H1 (cell line): ENCODE measurements around the gene DYNC2H1. TPM values are rescaled to one million over a fixed set of nuclear protein-coding genes. Genes with fewer than 3 reads are reported as not detected.

ENCODE experiments used
- CTCF ChIA-PET: fragments of 300-600 bp; sonication (Branson Sonifier 250); formaldehyde crosslinking; loops from one replicate; lab custom pipeline; 2021; ENCODE audit not compliant: partially characterized antibody; lab: Charles Lee
- POLR2A ChIA-PET: fragments of 300-600 bp; sonication (Branson Sonifier 250); formaldehyde crosslinking; loops from one replicate; lab custom pipeline; 2021; ENCODE audit warnings: inconsistent platforms; ENCODE audit not compliant: partially characterized antibody; lab: Charles Lee
- DNase-seq, 2 experiments: peaks; one replicate each; pipeline versions ENCODE4 v3.0.0 to v3.0.0-alpha.2; 2010 to 2022; ENCODE audit warnings: low spot score in 2 of 2, low read depth in 1 of 2, mixed read lengths in 1 of 2
- FAIRE-seq: peaks from 2 replicates; lab custom pipeline; 2011; peaks lifted over from hg19 to GRCh38; lab: Jason Lieb, UNC
- H2AFZ ChIP-seq: 2 replicates; pipeline ENCODE4 v1.8.1; 2012; ENCODE audit warnings: low read length, inconsistent platforms
- H2AK5ac ChIP-seq: 2 replicates; pipeline ENCODE4 v1.6.1; 2013; ENCODE audit warnings: low read depth, low read length
- H2BK120ac ChIP-seq: replicated peaks from 2 replicates; pipeline ENCODE3; 2013; ENCODE audit warnings: low read depth, low read length, inconsistent platforms
- H2BK12ac ChIP-seq: 2 replicates; pipeline ENCODE4 v1.6.1; 2013; ENCODE audit warnings: low read depth, low read length
- H2BK15ac ChIP-seq: 2 replicates; pipeline ENCODE4 v1.6.1; 2013; ENCODE audit warnings: low read length
- H2BK20ac ChIP-seq: 2 replicates; pipeline ENCODE4 v1.6.1; 2013; ENCODE audit warnings: low read length
- H2BK5ac ChIP-seq: 2 replicates; pipeline ENCODE4 v1.6.1; 2013; ENCODE audit warnings: low read depth, low read length
- H3K14ac ChIP-seq: 2 replicates; pipeline ENCODE4 v1.6.1; 2013; ENCODE audit warnings: inconsistent platforms; ENCODE audit not compliant: insufficient read length
- H3K18ac ChIP-seq: 2 replicates; pipeline ENCODE4 v1.6.1; 2013; ENCODE audit warnings: low read length; ENCODE audit errors: extremely low read depth
- H3K23ac ChIP-seq: 2 replicates; pipeline ENCODE4 v1.6.1; 2013; ENCODE audit warnings: inconsistent platforms; ENCODE audit not compliant: insufficient read length
- H3K23me2 ChIP-seq: 2 replicates; pipeline ENCODE4 v1.6.1; 2013; ENCODE audit warnings: low read depth, low read length
- H3K27ac ChIP-seq: 2 replicates; pipeline ENCODE4 v1.6.1; 2011; ENCODE audit warnings: low read depth, low read length, inconsistent platforms
- H3K27me3 ChIP-seq, 4 experiments: replicated peaks in 1 of 4; 1 replicate in 1 of 4; 2 replicates in 3 of 4; pipeline versions ENCODE4 v1.6.1 to v1.8.1; 2011 to 2013; ENCODE audit warnings: low read length in 3 of 4, mild to moderate bottlenecking in 3 of 4, inconsistent platforms in 2 of 4, mixed read lengths in 2 of 4, moderate library complexity in 1 of 4; ENCODE audit not compliant: control insufficient read depth in 3 of 4, insufficient read depth in 3 of 4; ENCODE audit errors: extremely low read depth in 1 of 4
- H3K36me3 ChIP-seq, 4 experiments: 2 replicates each; pipeline versions ENCODE4 v1.6.1 to v1.8.1; 2011 to 2013; ENCODE audit warnings: mild to moderate bottlenecking in 4 of 4, low read length in 3 of 4, moderate library complexity in 2 of 4, control low read depth in 1 of 4, inconsistent platforms in 1 of 4; ENCODE audit not compliant: insufficient read depth in 4 of 4, control insufficient read depth in 2 of 4
- H3K4ac ChIP-seq: replicated peaks from 2 replicates; pipeline ENCODE3; 2013; ENCODE audit warnings: low read length, low read depth, mixed read lengths, inconsistent platforms; ENCODE audit not compliant: insufficient read length
- H3K4me1 ChIP-seq, 4 experiments: replicated peaks in 1 of 4; 1 replicate in 1 of 4; 2 replicates in 3 of 4; pipeline versions ENCODE4 v1.6.1 to v1.8.1; 2011 to 2013; ENCODE audit warnings: low read length in 3 of 4, inconsistent platforms in 2 of 4, mixed read lengths in 1 of 4; ENCODE audit not compliant: insufficient read depth in 4 of 4, control insufficient read depth in 3 of 4
- H3K4me2 ChIP-seq, 2 experiments: 2 replicates each; pipeline versions ENCODE4 v1.6.1 to v1.8.1; 2011 to 2013; ENCODE audit warnings: low read depth in 2 of 2, low read length in 2 of 2, control low read depth in 1 of 2, inconsistent platforms in 1 of 2, mild to moderate bottlenecking in 1 of 2; ENCODE audit not compliant: insufficient read depth in 1 of 2
- H3K4me3 ChIP-seq, 4 experiments: fragments of 200-600, 300-600 bp in 1 of 4; sonication (generic), shearing (Covaris generic), sonication (Bioruptor Twin) in 1 of 4; 2 replicates each; pipeline versions ENCODE4 v1.5.1 to v1.8.1; 2011 to 2016; ENCODE audit warnings: low read length in 4 of 4, low read depth in 3 of 4, control low read depth in 2 of 4, inconsistent platforms in 2 of 4, mild to moderate bottlenecking in 2 of 4, mixed read lengths in 1 of 4, moderate library complexity in 1 of 4; ENCODE audit not compliant: insufficient read depth in 2 of 4; ENCODE audit errors: extremely low read depth in 1 of 4
- H3K56ac ChIP-seq: replicated peaks from 2 replicates; pipeline ENCODE3; 2013; ENCODE audit warnings: low read depth, mild to moderate bottlenecking, mixed read lengths, low read length, inconsistent platforms; ENCODE audit not compliant: insufficient read length
- H3K79me1 ChIP-seq: 2 replicates; pipeline ENCODE4 v1.6.1; 2013; ENCODE audit warnings: low read depth, low read length, control low read depth
- H3K79me2 ChIP-seq, 2 experiments: 2 replicates each; pipeline versions ENCODE4 v1.6.1 to v1.8.1; 2012 to 2013; ENCODE audit warnings: low read length in 2 of 2, mild to moderate bottlenecking in 2 of 2, inconsistent platforms in 1 of 2; ENCODE audit not compliant: insufficient read depth in 2 of 2, control insufficient read depth in 1 of 2
- H3K9ac ChIP-seq, 4 experiments: replicated peaks in 1 of 4; 1 replicate in 1 of 4; 2 replicates in 3 of 4; pipeline versions ENCODE4 v1.6.1 to v1.8.1; 2011 to 2013; ENCODE audit warnings: low read depth in 3 of 4, low read length in 3 of 4, control low read depth in 2 of 4, mild to moderate bottlenecking in 2 of 4, moderate library complexity in 2 of 4, inconsistent platforms in 1 of 4; ENCODE audit errors: extremely low read depth in 1 of 4
- H3K9me3 ChIP-seq, 2 experiments: 2 replicates each; pipeline versions ENCODE4 v1.6.1 to v1.8.1; 2012 to 2013; ENCODE audit warnings: mild to moderate bottlenecking in 2 of 2, moderate library complexity in 2 of 2, control low read depth in 1 of 2, inconsistent platforms in 1 of 2, low read depth in 1 of 2, low read length in 1 of 2, mixed read lengths in 1 of 2; ENCODE audit not compliant: insufficient read depth in 2 of 2
- H4K20me1 ChIP-seq, 2 experiments: replicated peaks in 1 of 2; 2 replicates each; pipeline versions ENCODE3 to v1.8.1; 2011 to 2013; ENCODE audit warnings: inconsistent platforms in 2 of 2, low read length in 2 of 2, mild to moderate bottlenecking in 1 of 2; ENCODE audit not compliant: insufficient read depth in 2 of 2, control insufficient read depth in 1 of 2
- H4K5ac ChIP-seq: 2 replicates; pipeline ENCODE4 v1.6.1; 2013; ENCODE audit warnings: low read length, low read depth, mixed read lengths, inconsistent platforms; ENCODE audit not compliant: insufficient read length
- H4K8ac ChIP-seq: 2 replicates; pipeline ENCODE4 v1.8.0; 2013; ENCODE audit warnings: mild to moderate bottlenecking, moderate library complexity, low read length, inconsistent platforms; ENCODE audit not compliant: insufficient read depth; ENCODE audit errors: extremely low read depth
- H4K91ac ChIP-seq: replicated peaks from 2 replicates; pipeline ENCODE3; 2013; ENCODE audit warnings: low read length, mixed read lengths, inconsistent platforms; ENCODE audit not compliant: insufficient read length
- NANOG ChIP-seq: IDR thresholded peaks from 2 replicates; pipeline ENCODE4 v1.6.1; 2011; ENCODE audit warnings: low read length, low read depth, mild to moderate bottlenecking, inconsistent platforms; ENCODE audit not compliant: insufficient read depth, poor library complexity, severe bottlenecking
- WGBS, 2 experiments: shearing (Covaris generic) in 1 of 2; methylation state at CpG; one replicate each; pipeline versions ENCODE4 v1.1.6 to v1.1.7; 2013 to 2015; ENCODE audit warnings: low lambda C conversion rate in 2 of 2, mixed read lengths in 2 of 2, inconsistent platforms in 1 of 2, low coverage in 1 of 2, missing lambda C conversion rate in 1 of 2; ENCODE audit not compliant: insufficient replicate concordance in 2 of 2, insufficient coverage in 1 of 2, insufficient read length in 1 of 2; ENCODE audit errors: extremely low coverage in 1 of 2, missing lambda C conversion rate in 1 of 2; 5-methylcytosine and 5-hydroxymethylcytosine counted together
- polyA plus RNA-seq, 7 experiments: library from polyadenylated mRNA; depleted of rRNA in 3 of 7; stranded (reverse) in 5 of 7; unstranded in 2 of 7; fragments of >200 nt in 5 of 7; fragments of 200-250 nt in 2 of 7; gene quantifications; 1 replicate in 5 of 7; 2 replicates in 1 of 7; 4 replicates in 1 of 7; pipeline versions ENCODE4 v1.2.1 to v1.2.3, GENCODE V29; 2011 to 2013; ENCODE audit warnings: missing spikeins in 2 of 7, mixed read lengths in 2 of 7
- total RNA-seq: library from RNA; stranded (reverse); fragmentation: NEBNext Ultra II Directional; extraction: Animal tissue kit (Norgen Biotek cat#: 25700); gene quantifications from 2 replicates; pipeline ENCODE4 v1.2.1, GENCODE V29; 2021

The DYNC2H1 gene
- total and polyA plus RNA-seq, 2 of the 8 experiments (the other 6 are each of a cell fraction or from before 2014, with no cell fraction given) = 6.2 to 12.0 TPM

DNA sequence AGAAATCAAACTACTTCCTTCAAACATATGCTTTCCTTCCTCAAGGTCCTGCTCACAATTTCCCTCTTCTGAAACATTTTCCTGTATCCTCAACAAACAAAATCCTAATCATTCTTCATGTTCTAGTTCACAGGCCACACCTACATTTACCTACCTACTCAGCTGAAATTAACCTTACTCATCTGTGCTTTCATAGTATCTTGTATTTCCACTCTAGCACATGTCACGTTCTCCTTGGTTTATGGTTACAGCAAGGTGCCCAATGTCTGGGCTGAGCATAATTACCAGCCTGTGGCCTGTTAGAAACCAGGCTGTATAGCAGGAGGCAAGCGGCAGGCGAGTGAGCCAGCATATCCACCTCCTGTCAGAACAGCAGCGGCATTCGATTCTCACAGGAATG lies 30.5 kb upstream of the DYNC2H1 start:
- Histone ChIP-seq H2AK5ac (no peak overlapping the region), H2BK20ac (no peak overlapping the region), H4K20me1 (peaks cover 2 to 9% of the 10 kb centered on the region in 2 experiments), H3K27me3 (no peaks in the 10 kb centered on the region), H4K8ac (no peak overlapping the region), H3K79me2 (peaks cover 0 to 78% of the 10 kb centered on the region in 2 experiments; a peak in 2 of 4 replicates), H2BK5ac (no peak overlapping the region), H3K36me3 (peaks cover 11 to 81% (median 35%) of the 10 kb centered on the region in 4 experiments), H3K4ac (no peak overlapping the region), H3K4me3 (no peak overlapping the region), H3K14ac (no peak overlapping the region), H2BK120ac (no peak overlapping the region), H2BK12ac (no peak overlapping the region), H3K9me3 (no peaks in the 10 kb centered on the region), H3K23ac (no peak overlapping the region), H4K91ac (no peak overlapping the region), H3K56ac (no peak overlapping the region), H2BK15ac (no peak overlapping the region), H2AFZ (no peak overlapping the region), H3K4me1 (no peaks in the 10 kb centered on the region), H3K27ac (no peak overlapping the region), H4K5ac (no peak overlapping the region), H3K79me1 (peaks cover 6% of the 10 kb centered on the region), H3K4me2 (no peak overlapping the region), H3K23me2 (no peaks in the 10 kb centered on the region; the same call in 1 of the 2 replicates), H3K18ac (no peak overlapping the region), H3K9ac (no peak overlapping the region)
- WGBS, 2 experiments = 93% methylated on average over 5 of the region's 5 CpGs; no CpG with 5 or more reads in 1 of the 2 experiments
- ChIA-PET CTCF (no interaction called here), POLR2A (interaction anchor here (1.3 to 2.5 kb wide), 2 partner anchors 13 to 14 kb away, joined by 3 to 12 read pairs; partner anchors contain the start of gene DCUN1D5)
- FAIRE-seq (no peak), DNase-seq (no peak)
- TF ChIP-seq NANOG = no peak
